ENCODE measurements around the gene XPOT. TPM values are rescaled to one million over a fixed set of nuclear protein-coding genes. Genes with fewer than 3 reads are reported as not detected.
A peak's percentile ranks its signal among the peaks of the same experiment; 100 is the strongest.
"Not testable (repeated sequence)": the region's sequence is repeated elsewhere in the genome, so short reads cannot be mapped to it uniquely, and the experiment has no call there.

XPOT gene
- 50.6 to 58.5 TPM (median 52.4 TPM) in 3 replicates for total RNA-seq

GRCh38 chr12:64403707-64404469 is at the start of gene XPOT:
Gene XPOT, plus strand, starts transcription at chr12:64404392. Its CDS starts 5,644 bp downstream, at chr12:64410036.
- Mint-ChIP-seq H3K36me3 (no peaks in the 10 kb centered on the region), H3K4me3 (peak within 1 kb of the TSS; percentile 96), H3K27ac (peak within 1 kb of the TSS; percentile 99), H3K9me3 (no peaks in the 10 kb centered on the region), H3K4me1 (peaks cover 17% of the 10 kb centered on the region), H3K27me3 (ENCODE audit: low read depth) (no peaks in the 10 kb centered on the region)
- peak; percentile 86 to 88 for DNase-seq (ENCODE audit: low spot score in 2 of 2, unreplicated experiment in 2 of 2)
- TF ChIP-seq CTCF (IDR thresholded peaks at IDR 0.05; ENCODE audit: unreplicated experiment) = no peak

- not testable (repeated sequence) for H3K4me3 Mint-ChIP-seq; H3K36me3 Mint-ChIP-seq; H3K4me1 Mint-ChIP-seq; H3K27ac Mint-ChIP-seq; DNase-seq (ENCODE audit: low spot score in 2 of 2, unreplicated experiment in 2 of 2); H3K27me3 Mint-ChIP-seq (ENCODE audit: low read depth)
- peaks cover 15% of the 10 kb centered on the region for H3K9me3 Mint-ChIP-seq
Observed at GRCh38 chr12:64356209-64356608, 48.0 kb upstream of the XPOT start.

GRCh38 chr12:64361173-64361572 is 43.0 kb upstream of the XPOT start:
- not testable (repeated sequence) for DNase-seq (ENCODE audit: low spot score in 2 of 2, unreplicated experiment in 2 of 2)

GRCh38 chr12:64362721-64363305 is 41.4 kb upstream of the XPOT start:
- Mint-ChIP-seq H3K36me3 (no peaks in the 10 kb centered on the region), H3K9me3 (no peaks in the 10 kb centered on the region)

More at GRCh38 chr12:64361173-64361572, 43.0 kb upstream of the XPOT start:
- not testable (repeated sequence) for H3K9me3 Mint-ChIP-seq; H3K36me3 Mint-ChIP-seq; H3K27ac Mint-ChIP-seq; H3K27me3 Mint-ChIP-seq (ENCODE audit: low read depth); H3K4me3 Mint-ChIP-seq; H3K4me1 Mint-ChIP-seq

GRCh38 chr12:64383675-64384074 is 20.5 kb upstream of the XPOT start:
- Mint-ChIP-seq H3K27ac (no peak overlapping the region), H3K27me3 (ENCODE audit: low read depth) (no peaks in the 10 kb centered on the region), H3K4me1 (peaks cover 5% of the 10 kb centered on the region), H3K4me3 (no peak overlapping the region), H3K36me3 (no peaks in the 10 kb centered on the region), H3K9me3 (peaks cover 18% of the 10 kb centered on the region)
- TF ChIP-seq CTCF (IDR thresholded peaks at IDR 0.05; ENCODE audit: unreplicated experiment) = no peak
- no peak for DNase-seq (ENCODE audit: low spot score in 2 of 2, unreplicated experiment in 2 of 2)

More at GRCh38 chr12:64362721-64363305, 41.4 kb upstream of the XPOT start:
- H3K4me1 Mint-ChIP-seq = peaks cover 5% of the 10 kb centered on the region
- DNase-seq (ENCODE audit: low spot score in 2 of 2, unreplicated experiment in 2 of 2) = no peak
- H3K27ac Mint-ChIP-seq = no peak overlapping the region
- TF ChIP-seq CTCF (IDR thresholded peaks at IDR 0.05; ENCODE audit: unreplicated experiment) = no peak
- no peaks in the 10 kb centered on the region for H3K27me3 Mint-ChIP-seq (ENCODE audit: low read depth)
- H3K4me3 Mint-ChIP-seq = no peak overlapping the region

- TF ChIP-seq CTCF (IDR thresholded peaks at IDR 0.05; ENCODE audit: unreplicated experiment) = no peak
- no peak overlapping the region for H3K27ac Mint-ChIP-seq
- H3K9me3 Mint-ChIP-seq = peaks cover 18% of the 10 kb centered on the region
- H3K4me1 Mint-ChIP-seq = peaks cover 5% of the 10 kb centered on the region
- no peak for DNase-seq (ENCODE audit: low spot score in 2 of 2, unreplicated experiment in 2 of 2)
- no peaks in the 10 kb centered on the region for H3K36me3 Mint-ChIP-seq
- H3K27me3 Mint-ChIP-seq (ENCODE audit: low read depth) = no peaks in the 10 kb centered on the region
- no peak overlapping the region for H3K4me3 Mint-ChIP-seq
Observed at GRCh38 chr12:64385019-64385418, 19.2 kb upstream of the XPOT start.
